Neural cell (in vitro differentiated cells): ENCODE results near the gene OR6Y1. TPM values are rescaled to one million over a fixed set of nuclear protein-coding genes. Genes with fewer than 3 reads are reported as not detected.

Source experiments
- H2AFZ ChIP-seq: fragments of 200-600, 300-800 bp; sonication (generic), shearing (Covaris generic); 2 replicates; pipeline ENCODE4 v1.6.0; 2014; ENCODE audit warnings: low read depth, mild to moderate bottlenecking, antibody characterized with exemption, low read length, moderate library complexity
- H3F3A ChIP-seq: fragments of 200-600 bp; shearing (Covaris generic); 2 replicates; pipeline ENCODE4 v1.6.1; 2016; ENCODE audit warnings: mild to moderate bottlenecking, moderate library complexity, mixed read lengths, antibody characterized with exemption, low read length; ENCODE audit not compliant: insufficient read depth, poor library complexity, severe bottlenecking
- H3K27ac ChIP-seq: fragments of 200-600, 300-800 bp; sonication (generic), shearing (Covaris generic); 2 replicates; pipeline ENCODE4 v1.5.1; 2014; ENCODE audit warnings: mild to moderate bottlenecking, low read length, moderate library complexity
- H3K27me3 ChIP-seq: fragments of 300-800, 200-600 bp; sonication (generic), shearing (Covaris generic); 2 replicates; pipeline ENCODE4 v1.6.0; 2014; ENCODE audit warnings: mild to moderate bottlenecking, low read depth, low read length, moderate library complexity; ENCODE audit not compliant: insufficient read depth
- H3K36me3 ChIP-seq: fragments of 300-800, 200-600 bp; sonication (generic), shearing (Covaris generic); 2 replicates; pipeline ENCODE4 v1.5.1; 2014; ENCODE audit warnings: mild to moderate bottlenecking, antibody characterized with exemption, low read length, moderate library complexity; ENCODE audit not compliant: insufficient read depth
- H3K4me2 ChIP-seq: fragments of 300-800, 200-600 bp; sonication (generic), shearing (Covaris generic); 2 replicates; pipeline ENCODE4 v1.6.0; 2014; ENCODE audit warnings: mild to moderate bottlenecking, low read length
- H3K4me3 ChIP-seq: fragments of 300-800, 200-600 bp; sonication (generic), shearing (Covaris generic); 2 replicates; pipeline ENCODE4 v1.5.1; 2014; ENCODE audit warnings: mild to moderate bottlenecking, low read length, moderate library complexity
- H3K79me2 ChIP-seq: fragments of 200-600 bp; shearing (Covaris generic); replicated peaks from 2 replicates; pipeline ENCODE4 v1.6.0; 2014; ENCODE audit warnings: mild to moderate bottlenecking, low read length, moderate library complexity; ENCODE audit not compliant: insufficient read depth
- H3K9ac ChIP-seq: fragments of 300-800, 200-600 bp; sonication (generic), shearing (Covaris generic); 2 replicates; pipeline ENCODE4 v1.6.1; 2016; ENCODE audit warnings: mild to moderate bottlenecking, low read length, mixed read lengths
- H3K9me2 ChIP-seq: fragments of 200-600 bp; shearing (Covaris generic); 2 replicates; pipeline ENCODE4 v1.6.1; 2016; ENCODE audit warnings: mild to moderate bottlenecking, low read length, mixed read lengths; ENCODE audit not compliant: insufficient read depth
- H3K9me3 ChIP-seq: fragments of 200-600, 300-800 bp; sonication (generic), shearing (Covaris generic); 2 replicates; pipeline ENCODE4 v1.6.1; 2016; ENCODE audit warnings: mild to moderate bottlenecking, mixed run types, low read length, moderate library complexity, mixed read lengths
- H4K20me1 ChIP-seq: fragments of 200-600 bp; shearing (Covaris generic); 2 replicates; pipeline ENCODE4 v1.6.1; 2016; ENCODE audit warnings: mild to moderate bottlenecking, mixed run types; ENCODE audit not compliant: insufficient read depth
- EP300 ChIP-seq: fragments of 450-650 bp; conservative IDR thresholded peaks from 2 replicates; pipeline ENCODE4 v1.6.1; 2014; ENCODE audit warnings: antibody characterized with exemption, mild to moderate bottlenecking, moderate library complexity; ENCODE audit not compliant: poor library complexity, severe bottlenecking
- EZH2 ChIP-seq: fragments of 200-600, 300-800 bp; shearing (Covaris generic), sonication (generic); IDR thresholded peaks from 2 replicates; pipeline ENCODE4 v1.6.1; 2014; ENCODE audit warnings: antibody characterized with exemption, low read length, borderline replicate concordance, mild to moderate bottlenecking; ENCODE audit not compliant: insufficient read depth, poor library complexity, severe bottlenecking
- MXI1 ChIP-seq: fragments of 450-650 bp; conservative IDR thresholded peaks from 2 replicates; pipeline ENCODE4 v1.6.1; 2014; ENCODE audit warnings: antibody characterized with exemption, mild to moderate bottlenecking; ENCODE audit not compliant: poor library complexity, severe bottlenecking
- POLR2AphosphoS5 ChIP-seq: IDR thresholded peaks from 2 replicates; pipeline ENCODE4 v1.6.1; 2012
- RAD21 ChIP-seq: fragments of 450-650 bp; conservative IDR thresholded peaks from 2 replicates; pipeline ENCODE4 v1.6.1; 2014; ENCODE audit warnings: antibody characterized with exemption, mild to moderate bottlenecking, moderate library complexity
- SMC3 ChIP-seq: fragments of 450-650 bp; conservative IDR thresholded peaks from 2 replicates; pipeline ENCODE4 v1.6.1; 2014; ENCODE audit warnings: antibody characterized with exemption, mild to moderate bottlenecking, moderate library complexity; ENCODE audit not compliant: poor library complexity
- TAF1 ChIP-seq: IDR thresholded peaks from 2 replicates; pipeline ENCODE4 v1.6.1; 2012; ENCODE audit warnings: low read depth
- polyA plus RNA-seq: library from polyadenylated mRNA; depleted of rRNA; stranded (reverse); fragments of >200 nt; gene quantifications from 2 replicates; pipeline ENCODE4 v1.2.3, GENCODE V29; 2014
- TF ChIP-seq, protein P1 (sequence below): IDR thresholded peaks from 2 replicates; pipeline ENCODE4 v1.6.1; 2012; ENCODE audit warnings: borderline replicate concordance
- TF ChIP-seq, protein P2 (sequence below): fragments of 450-650 bp; IDR thresholded peaks from 2 replicates; pipeline ENCODE4 v1.5.1; 2014; ENCODE audit warnings: antibody characterized with exemption, mild to moderate bottlenecking, moderate library complexity; ENCODE audit not compliant: poor library complexity, severe bottlenecking

OR6Y1 gene
- polyA plus RNA-seq, 1 donor from 2014 or later = not detected

DNA sequence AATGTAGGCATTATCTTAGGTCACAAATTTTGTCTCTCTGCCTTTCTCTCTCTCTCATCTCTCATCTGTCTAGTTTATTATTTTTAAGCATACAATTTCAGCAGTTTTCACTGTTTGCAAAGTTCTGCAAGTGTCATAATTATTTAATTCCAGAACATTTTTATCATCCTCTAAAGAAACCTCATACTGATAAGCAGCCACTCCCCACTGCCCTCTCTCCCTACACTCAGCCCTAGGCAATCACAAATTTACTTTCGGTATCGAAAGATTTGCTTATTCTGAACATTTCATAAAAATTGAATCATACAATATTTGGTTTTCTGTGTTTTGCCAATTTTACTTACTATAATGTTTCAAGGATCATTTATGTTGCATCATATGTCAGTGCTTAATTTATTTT, 16.6 kb downstream of the OR6Y1 start:
- Histone ChIP-seq H4K20me1 (no peaks in the 10 kb centered on the region), H3K9me2 (no peaks in the 10 kb centered on the region), H3F3A (no peaks in the 10 kb centered on the region), H2AFZ (no peak overlapping the region), H3K9me3 (no peaks in the 10 kb centered on the region), H3K4me3 (no peak overlapping the region), H3K36me3 (no peaks in the 10 kb centered on the region), H3K27ac (no peak overlapping the region), H3K79me2 (no peaks in the 10 kb centered on the region), H3K4me2 (no peak overlapping the region), H3K27me3 (no peaks in the 10 kb centered on the region), H3K9ac (no peak overlapping the region)
- no peak for TF ChIP-seq EP300
- no peak for TF ChIP-seq EZH2
- TF ChIP-seq TAF1 = no peak
- TF ChIP-seq POLR2AphosphoS5 = no peak
- TF ChIP-seq, protein P1, sequence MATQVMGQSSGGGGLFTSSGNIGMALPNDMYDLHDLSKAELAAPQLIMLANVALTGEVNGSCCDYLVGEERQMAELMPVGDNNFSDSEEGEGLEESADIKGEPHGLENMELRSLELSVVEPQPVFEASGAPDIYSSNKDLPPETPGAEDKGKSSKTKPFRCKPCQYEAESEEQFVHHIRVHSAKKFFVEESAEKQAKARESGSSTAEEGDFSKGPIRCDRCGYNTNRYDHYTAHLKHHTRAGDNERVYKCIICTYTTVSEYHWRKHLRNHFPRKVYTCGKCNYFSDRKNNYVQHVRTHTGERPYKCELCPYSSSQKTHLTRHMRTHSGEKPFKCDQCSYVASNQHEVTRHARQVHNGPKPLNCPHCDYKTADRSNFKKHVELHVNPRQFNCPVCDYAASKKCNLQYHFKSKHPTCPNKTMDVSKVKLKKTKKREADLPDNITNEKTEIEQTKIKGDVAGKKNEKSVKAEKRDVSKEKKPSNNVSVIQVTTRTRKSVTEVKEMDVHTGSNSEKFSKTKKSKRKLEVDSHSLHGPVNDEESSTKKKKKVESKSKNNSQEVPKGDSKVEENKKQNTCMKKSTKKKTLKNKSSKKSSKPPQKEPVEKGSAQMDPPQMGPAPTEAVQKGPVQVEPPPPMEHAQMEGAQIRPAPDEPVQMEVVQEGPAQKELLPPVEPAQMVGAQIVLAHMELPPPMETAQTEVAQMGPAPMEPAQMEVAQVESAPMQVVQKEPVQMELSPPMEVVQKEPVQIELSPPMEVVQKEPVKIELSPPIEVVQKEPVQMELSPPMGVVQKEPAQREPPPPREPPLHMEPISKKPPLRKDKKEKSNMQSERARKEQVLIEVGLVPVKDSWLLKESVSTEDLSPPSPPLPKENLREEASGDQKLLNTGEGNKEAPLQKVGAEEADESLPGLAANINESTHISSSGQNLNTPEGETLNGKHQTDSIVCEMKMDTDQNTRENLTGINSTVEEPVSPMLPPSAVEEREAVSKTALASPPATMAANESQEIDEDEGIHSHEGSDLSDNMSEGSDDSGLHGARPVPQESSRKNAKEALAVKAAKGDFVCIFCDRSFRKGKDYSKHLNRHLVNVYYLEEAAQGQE = no peak
- TF ChIP-seq, protein P2, sequence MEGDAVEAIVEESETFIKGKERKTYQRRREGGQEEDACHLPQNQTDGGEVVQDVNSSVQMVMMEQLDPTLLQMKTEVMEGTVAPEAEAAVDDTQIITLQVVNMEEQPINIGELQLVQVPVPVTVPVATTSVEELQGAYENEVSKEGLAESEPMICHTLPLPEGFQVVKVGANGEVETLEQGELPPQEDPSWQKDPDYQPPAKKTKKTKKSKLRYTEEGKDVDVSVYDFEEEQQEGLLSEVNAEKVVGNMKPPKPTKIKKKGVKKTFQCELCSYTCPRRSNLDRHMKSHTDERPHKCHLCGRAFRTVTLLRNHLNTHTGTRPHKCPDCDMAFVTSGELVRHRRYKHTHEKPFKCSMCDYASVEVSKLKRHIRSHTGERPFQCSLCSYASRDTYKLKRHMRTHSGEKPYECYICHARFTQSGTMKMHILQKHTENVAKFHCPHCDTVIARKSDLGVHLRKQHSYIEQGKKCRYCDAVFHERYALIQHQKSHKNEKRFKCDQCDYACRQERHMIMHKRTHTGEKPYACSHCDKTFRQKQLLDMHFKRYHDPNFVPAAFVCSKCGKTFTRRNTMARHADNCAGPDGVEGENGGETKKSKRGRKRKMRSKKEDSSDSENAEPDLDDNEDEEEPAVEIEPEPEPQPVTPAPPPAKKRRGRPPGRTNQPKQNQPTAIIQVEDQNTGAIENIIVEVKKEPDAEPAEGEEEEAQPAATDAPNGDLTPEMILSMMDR = no peak
- TF ChIP-seq RAD21 = no peak
- TF ChIP-seq MXI1 = no peak
- TF ChIP-seq SMC3 = no peak

DNA sequence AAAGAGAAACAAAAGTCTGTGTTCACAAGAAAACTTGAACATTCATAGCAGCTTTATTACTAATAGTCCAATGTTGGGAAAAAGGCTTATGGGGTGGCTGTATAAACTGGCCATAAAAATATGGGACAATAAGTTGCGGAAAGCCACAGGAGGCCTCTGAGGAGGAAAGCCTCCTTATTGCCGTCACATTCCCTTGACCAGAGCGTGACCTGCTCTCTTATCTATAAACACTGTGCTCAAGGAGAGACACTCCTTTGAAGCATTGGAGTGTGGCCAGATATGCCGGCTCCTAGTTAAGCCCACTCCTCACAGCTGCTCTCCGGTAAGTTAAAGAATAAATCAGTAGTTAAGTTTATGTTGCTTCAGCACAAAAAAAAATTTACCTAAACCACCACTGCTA, 19.7 kb downstream of the OR6Y1 start:
- H4K20me1 ChIP-seq = no peaks in the 10 kb centered on the region
- TF ChIP-seq EP300 = no peak
- TF ChIP-seq EZH2 = no peak
- no peak for TF ChIP-seq RAD21
- no peaks in the 10 kb centered on the region for H3K27me3 ChIP-seq
- no peaks in the 10 kb centered on the region for H3K36me3 ChIP-seq
- H3K9me2 ChIP-seq = no peaks in the 10 kb centered on the region
- no peak overlapping the region for H3K4me2 ChIP-seq
- H3K27ac ChIP-seq = no peak overlapping the region
- no peak overlapping the region for H3K4me3 ChIP-seq
- H3F3A ChIP-seq = no peaks in the 10 kb centered on the region
- no peak overlapping the region for H3K9ac ChIP-seq
- H2AFZ ChIP-seq = no peak overlapping the region
- no peaks in the 10 kb centered on the region for H3K9me3 ChIP-seq
- no peaks in the 10 kb centered on the region for H3K79me2 ChIP-seq

DNA sequence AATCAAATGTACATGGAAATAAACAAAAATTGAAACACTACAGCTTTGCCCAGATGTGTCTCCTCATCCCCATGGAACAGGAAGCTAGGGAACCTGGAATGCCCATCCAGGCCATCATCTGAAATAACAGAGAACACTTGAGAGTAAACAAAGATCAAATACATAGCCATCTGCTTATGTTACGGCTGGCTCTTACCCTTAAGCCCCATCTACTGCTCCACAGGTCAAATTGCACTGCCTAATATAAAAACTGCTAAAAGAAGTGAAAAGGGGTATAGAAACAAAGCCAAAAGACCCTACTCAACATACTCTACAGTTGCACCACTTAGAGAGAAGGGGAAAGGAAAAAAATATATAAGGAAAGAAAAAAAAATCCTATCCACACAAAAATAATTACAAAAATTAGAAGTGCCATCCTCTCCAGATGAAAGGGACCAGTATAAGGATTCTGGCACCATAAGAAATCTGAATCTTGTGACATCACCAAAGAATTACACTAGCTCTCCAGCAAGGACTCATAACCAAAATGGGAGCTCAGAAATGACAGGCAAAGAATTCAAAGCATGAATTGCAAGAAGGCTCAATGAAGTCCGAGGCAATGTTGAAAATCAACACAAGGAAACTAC, 26.9 kb downstream of the OR6Y1 start:
- TF ChIP-seq POLR2AphosphoS5 = no peak
- TF ChIP-seq RAD21 = peak; percentile 60
- TF ChIP-seq EP300 = no peak
- TF ChIP-seq, protein P2 = peak; percentile 67
- no peak for TF ChIP-seq TAF1
- TF ChIP-seq SMC3 = peak; percentile 57
- no peak for TF ChIP-seq EZH2
- no peak for TF ChIP-seq MXI1
- Histone ChIP-seq H3F3A (no peaks in the 10 kb centered on the region), H3K9me2 (no peaks in the 10 kb centered on the region), H3K79me2 (no peaks in the 10 kb centered on the region), H2AFZ (no peak overlapping the region), H3K36me3 (no peaks in the 10 kb centered on the region), H3K4me3 (no peak overlapping the region), H3K9me3 (no peaks in the 10 kb centered on the region), H3K27me3 (no peaks in the 10 kb centered on the region), H4K20me1 (no peaks in the 10 kb centered on the region), H3K4me2 (no peak overlapping the region), H3K9ac (no peak overlapping the region), H3K27ac (no peak overlapping the region)
